HG02870 (cell line): ENCODE measurements around the gene MGMT.

Experiments used
- ATAC-seq: cut with Tn5 transposase; IDR thresholded peaks from one replicate; pipeline ENCODE4 v1.9.1; 2021; ENCODE audit warnings: mild to moderate bottlenecking, moderate library complexity; ENCODE audit not compliant: unreplicated experiment

The MGMT gene

DNA sequence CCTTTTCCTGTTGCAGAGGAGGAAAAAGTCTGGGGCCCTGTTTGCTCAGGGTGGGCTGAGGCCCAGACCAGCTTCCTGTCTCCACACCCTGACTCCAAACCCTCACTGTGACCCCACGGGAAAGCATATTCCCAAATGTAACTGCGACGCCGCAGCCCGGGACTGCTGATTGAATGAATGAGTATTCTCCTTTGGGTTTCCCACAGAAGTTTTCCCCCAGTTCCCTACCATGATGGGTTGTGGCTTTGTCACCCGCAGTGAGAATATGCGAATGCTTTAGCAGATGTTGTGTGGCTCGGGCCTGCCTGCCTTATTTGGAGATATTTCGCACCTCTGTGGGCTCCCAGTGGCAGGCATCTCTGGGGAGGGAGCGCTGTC, 50.6 kb downstream of the MGMT start:
- ATAC-seq = no peak

DNA sequence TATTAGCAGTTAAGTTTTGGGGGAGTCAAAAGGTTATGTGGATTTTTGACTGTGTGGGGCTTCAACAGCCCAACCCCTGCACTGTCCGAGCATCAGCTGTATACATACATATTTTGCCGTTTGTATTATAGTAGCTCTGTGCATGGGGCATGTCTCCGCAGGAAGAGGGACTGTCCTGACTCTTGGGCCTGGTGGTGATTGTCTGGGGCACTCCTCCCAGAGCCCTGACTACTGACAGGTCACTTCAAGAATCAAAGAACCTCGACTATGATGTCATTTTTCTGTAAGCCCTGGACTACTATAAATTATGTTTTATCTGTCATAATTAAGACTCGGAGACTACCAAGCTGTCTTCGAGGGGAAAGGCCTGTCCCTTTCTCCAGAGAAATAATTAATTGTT, 51.8 kb downstream of the MGMT start:
- no peak for ATAC-seq

DNA sequence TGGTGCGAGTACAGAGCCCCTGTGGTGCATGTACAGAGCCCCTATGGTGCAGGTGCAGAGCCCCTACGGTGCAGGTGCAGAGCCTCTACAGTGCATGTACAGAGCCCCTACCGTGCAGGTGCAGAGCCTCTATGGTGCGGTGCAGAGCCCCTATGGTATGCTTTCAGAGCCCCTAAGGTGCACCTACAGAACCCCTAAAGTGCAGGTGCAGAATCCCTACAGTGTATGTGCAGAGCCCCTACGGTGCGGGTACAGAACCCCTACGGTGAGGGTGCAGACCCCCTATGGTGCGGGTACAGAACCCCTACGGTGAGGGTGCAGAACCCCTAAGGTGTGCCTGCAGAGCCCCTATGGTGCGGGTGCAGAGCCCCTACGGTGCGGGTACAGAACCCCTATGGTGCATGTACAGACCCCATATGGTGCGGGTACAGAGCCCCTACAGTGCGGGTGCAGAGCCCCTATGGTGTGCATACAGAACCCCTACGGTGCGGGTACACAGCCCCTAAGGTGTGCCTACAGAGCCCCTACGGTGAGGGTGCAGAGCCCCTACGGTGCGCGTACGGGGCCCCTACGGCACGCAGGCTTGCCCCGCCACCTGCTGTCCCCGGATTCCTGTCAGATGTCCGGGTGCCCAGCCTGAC, 53.5 kb downstream of the MGMT start:
- ATAC-seq = no peak

DNA sequence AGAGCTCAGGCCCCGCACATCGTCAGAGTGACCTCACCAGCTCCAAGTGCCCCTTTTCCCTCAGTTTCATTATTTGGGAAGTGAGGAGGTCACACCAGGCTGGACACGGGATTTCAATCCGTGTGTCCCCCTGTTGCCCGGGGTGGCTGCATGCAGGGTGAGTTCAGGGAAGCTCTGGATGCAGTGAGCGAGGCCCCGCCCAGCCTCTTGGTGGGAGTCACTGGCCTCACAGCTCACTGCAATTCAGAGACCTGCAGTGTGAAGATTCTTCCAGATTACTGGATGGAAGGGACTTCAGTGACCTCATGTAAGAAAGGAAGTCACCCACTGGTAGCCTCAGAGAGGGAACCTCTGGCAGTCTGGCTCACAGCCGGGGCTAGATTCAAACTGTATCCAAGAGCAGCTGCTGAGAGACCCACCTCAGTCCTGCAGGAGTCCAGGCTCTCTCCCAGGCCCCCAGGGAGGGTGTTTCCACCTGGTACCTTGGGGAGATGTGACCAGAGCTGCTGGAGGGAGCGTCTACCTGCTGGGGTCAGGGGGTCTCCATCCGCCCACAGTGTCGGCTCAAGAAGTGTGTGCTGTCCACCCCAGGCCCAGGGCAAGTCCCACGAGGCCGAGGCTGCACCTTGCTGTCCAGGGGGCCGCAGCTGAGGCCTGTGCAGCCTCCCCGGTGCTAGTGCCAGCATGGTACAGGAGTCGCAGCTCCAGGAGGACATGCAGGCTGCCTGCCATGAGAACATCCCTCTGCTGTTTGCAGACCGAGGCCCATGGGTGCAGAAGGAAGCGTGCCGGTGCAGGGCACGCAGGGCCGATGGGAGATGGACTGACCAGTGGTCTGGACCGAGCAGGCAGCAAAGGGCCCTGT, 54.4 kb downstream of the MGMT start:
- no peak for ATAC-seq

DNA sequence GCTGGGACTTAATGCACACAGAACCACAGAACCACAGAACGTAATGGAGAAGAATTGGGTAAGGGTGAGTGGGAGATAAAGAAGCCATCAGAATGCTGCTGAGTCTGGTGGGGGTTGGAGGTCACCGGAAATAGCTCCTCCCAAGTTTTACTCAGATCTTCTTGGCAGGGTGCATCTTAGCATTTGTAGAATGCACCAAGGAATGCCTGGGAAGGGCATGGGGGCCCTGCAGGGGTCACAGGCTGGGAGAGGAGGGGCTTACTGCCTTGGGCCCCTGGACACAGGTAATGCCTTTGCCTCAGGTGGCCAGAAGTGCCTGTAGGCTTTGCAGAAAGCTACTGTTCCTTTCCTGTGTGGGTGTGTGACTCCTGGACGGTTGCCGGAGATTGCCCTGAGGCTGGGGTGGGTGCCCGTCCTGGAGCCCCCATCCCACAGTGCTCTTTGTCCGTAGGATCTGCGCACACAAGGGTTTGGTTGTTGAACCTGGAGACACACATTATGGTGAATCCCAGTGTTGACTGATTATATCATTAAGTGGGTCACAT, 55.1 kb downstream of the MGMT start:
- no peak for ATAC-seq

DNA sequence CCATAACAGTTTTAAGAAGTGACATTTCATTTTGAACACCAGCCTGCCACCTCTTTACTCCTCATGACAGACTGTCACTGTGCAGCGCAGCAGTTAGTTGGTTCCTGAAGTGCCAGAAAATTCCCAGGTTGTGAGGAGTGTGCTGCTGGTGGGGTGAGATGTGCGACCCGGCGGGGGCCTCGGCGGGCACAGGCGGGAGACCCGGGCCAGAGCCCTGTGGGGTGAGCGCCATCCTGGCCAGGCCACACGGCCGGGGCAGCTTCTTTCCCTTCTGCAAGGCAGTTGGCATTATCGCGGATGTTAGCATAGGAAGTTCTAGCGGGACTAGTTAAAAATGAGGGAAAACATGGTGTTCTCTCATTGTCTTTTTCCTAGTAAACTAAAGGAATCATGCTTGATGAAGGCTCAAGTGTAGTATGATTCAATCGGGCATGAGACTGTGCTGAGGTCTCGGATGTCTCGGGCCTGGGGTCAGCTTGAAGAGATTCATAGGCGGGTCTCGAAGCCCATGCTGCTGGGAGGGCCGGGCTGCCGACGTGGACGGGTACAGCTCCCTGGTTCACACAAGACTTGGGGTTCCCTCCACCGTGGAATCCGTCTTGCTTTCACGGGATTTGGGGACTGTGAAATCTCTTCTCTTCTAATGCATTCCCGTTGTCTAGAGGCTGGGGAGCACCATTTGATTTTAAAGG, 56.1 kb downstream of the MGMT start:
- no peak for ATAC-seq

DNA sequence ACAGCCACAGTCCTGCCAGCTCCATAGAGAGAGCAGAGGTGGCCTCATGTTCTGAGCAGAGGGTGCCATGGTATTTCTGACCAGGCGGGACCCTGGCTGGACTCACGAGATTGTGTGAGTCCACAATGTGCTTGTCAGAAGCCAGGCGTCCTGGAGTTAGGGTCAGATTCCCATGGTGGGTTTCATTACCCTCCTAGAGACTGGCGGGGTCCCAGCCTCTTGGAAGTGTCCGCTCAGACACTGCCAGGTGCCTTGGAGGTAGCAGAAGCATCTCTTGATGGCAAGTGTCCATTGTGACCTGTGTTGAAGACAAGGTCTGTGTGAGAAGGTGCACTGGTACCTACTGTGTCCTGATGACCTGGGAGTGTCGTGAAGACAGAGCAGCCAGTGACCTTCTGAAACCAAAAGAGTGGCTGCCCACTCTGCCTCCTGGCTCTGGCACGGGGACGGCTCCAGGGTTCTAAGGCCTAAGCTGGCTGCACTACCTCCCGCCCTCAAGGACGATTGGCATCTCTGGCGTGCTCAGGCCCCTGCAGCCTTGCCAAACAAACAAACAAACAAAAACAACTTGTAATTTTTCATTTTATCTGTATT, 56.8 kb downstream of the MGMT start:
- ATAC-seq = no peak

DNA sequence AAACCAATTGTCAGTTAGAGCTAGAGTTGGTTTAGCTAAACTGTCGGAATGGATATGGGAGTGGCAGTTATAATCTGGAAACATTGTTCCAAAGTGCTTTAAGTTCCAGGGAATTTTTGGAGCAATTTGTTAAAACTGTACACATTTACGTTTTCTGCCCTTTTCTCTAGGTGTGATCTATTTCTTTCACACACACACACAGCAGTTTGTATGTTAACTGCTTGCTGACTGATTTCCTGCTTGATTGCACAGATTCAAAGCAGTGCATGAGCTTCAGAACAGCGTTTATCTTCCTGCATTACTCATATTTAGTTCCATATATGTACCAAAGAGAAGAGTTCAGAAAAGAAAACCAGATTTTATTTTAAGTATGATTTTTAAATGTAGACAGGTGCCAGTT, 57.9 kb downstream of the MGMT start:
- ATAC-seq = no peak

DNA sequence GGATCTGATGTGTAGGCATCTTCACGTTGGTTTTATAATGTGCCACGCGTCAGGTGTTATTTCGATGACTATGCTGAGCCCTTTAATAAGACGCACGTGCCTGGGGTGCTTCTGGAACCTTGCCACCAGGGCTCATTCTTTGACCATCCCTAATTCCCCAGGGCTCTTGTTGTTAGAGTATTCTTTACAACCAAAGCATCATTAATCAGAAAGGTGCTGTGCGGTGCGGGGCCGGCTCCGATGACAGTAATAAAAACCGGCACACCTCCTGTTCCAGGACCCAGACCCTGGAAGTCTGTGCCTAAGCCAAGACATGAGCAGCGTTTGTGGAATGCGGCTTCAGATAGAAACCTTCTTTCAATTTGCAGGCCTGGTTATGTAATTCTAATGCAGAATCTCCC, 58.4 kb downstream of the MGMT start:
- ATAC-seq = no peak

DNA sequence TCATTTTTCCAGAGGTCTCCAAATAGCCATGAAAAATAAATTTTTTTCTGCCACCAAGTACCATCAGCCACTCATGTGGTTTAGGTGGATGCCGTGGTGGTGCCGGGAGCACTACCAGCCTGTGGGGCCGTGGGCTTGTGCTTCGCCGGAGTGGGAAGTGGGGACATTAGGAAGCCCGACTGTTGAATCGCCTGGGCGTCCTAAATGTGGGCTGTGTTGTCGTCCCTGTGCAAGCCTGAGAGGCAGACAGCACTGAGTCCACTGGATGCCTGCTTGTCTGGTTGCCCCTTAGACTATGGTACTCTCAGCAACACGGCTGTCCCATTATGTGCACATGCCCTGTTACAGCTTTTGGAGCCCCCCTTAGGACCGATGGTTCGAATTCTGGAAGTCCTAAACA, 59.9 kb downstream of the MGMT start:
- no peak for ATAC-seq

DNA sequence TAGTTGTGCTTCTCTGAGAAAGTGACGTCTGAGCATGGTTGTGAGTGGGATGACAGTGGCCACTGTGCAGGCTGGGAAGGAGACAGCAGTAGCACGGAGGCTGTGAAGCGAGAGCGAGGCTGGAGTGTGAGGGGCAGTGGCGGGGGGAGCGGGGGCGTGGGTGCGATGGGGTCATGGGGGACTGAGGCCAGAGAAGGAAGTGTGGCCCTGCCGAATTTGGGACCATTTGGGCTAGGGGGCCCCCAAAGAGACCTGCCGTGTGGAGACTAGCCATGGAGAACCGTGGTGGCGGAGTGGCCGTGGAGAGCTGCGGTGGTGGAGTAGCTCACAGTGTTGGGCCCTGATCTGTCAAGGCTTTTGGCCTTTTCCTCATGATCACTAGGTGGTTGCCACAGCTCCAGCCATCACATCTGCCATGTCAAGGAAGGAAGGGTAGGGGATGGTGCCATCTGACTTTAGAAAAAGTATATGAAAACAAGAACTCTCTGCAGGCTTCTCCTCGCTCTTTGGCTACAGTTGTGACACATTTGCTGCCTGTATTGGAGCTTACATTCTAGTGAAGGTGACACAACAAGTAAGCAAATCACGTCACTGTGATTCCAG, 61.4 kb downstream of the MGMT start:
- ATAC-seq = no peak

DNA sequence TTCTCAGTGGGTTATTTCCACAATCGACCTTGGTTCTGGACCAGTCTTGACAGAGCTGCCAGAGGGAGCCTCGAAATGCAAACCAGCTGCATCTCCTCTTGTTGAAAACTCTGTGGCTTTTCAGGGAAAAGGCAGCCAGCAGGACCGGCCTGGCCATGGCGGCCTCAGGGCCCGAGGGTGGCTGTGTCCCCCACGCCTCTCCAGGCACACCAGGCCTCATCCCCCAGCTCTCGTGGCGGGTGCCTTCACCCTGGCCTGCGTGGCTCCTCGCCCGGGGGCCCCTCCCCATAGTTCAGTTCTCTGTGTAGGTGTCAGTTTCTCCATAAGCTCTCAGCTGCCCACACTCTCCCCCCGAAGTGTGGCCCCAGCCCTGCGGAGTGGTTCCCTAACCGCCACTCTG, 63.5 kb downstream of the MGMT start:
- no peak for ATAC-seq

DNA sequence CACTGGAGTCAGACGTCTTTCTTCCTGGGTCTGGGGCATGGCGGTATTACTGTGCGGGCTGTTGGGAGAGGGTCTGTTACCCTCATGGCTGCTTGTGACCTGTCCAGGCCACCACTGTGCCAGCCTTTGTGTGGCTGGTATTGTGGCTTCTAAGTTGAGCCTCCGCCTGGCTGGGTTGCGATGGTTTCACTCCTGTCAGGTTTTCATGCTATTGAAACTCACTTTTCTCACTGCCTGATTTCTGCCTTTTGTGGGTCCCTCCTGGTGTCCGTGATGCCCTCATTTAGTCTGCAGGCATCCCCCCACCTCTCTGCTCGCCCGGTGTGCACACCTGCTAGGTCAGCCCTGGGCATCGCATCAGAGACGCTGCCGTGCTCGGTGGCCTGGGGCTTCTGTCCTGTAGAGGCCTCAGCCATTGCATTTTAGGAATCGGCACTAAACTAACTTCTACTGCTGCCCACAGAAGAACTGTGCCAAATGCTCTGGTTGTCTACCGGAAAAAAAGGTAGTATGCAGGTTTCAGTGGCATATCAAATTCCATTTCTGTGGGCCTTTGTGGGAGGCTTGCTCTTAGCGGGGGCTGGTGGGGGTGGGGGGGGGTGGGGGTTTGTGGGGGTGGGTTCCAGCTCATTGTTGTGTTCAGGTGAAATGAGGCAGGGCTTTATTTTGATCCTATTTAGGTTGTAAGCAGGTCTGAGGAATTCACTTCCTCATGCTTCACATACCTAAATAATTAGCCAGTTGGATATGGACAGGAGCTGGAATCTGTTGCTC, 64.3 kb downstream of the MGMT start:
- no peak for ATAC-seq

DNA sequence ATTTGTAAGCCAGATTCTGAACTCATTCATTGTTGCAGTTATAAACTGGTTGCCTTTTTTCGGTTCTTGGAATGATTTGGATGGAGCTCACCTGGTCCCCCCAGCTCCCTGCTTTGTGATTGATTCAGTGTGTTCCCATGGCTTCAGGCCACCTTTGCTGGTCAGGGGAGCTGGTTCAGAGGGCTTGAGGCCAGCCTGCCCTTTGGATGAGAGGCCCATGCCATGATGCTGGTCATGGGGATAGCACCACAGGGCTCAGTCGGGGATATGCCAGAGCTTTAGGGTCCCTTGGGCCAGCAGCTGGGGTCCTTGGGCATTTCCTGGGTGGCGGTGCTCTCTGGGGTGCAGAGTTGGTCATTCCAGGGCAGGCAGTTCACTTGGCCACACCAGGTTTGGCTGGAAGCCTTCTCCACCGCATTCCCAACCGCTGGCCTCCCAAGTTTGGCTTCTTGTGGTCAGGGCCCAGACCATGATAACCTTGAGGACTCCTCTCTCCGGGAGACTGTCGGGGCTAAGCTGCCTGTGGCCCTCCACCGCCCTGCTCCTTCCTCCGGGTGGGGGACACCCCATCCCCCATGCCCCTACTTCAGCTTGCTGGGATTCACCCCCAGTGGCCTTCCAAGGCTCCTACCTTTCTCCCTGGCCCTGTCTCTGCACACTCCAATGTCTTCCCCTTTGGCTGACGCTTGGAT, 65.1 kb downstream of the MGMT start:
- ATAC-seq = no peak

DNA sequence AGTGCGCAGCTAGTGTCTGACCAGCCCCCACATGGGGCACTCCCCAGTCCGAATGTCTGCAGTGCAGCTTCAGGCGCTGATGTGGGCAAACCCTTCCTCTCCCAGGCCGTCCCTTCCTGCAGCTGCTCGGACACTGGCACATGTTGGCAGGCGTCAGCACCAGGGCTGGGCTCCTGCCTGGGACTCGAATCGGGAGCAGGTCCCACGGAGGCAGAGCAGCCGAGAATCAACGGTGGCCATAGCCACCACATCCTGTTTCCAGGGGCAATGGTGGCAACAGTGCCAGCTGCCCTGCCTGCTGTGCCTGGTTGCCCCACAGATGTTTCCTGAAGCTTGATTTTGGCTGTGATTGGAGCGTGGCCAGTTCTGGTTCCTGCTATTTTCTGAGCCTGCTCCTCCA, 65.8 kb downstream of the MGMT start:
- ATAC-seq = no peak

DNA sequence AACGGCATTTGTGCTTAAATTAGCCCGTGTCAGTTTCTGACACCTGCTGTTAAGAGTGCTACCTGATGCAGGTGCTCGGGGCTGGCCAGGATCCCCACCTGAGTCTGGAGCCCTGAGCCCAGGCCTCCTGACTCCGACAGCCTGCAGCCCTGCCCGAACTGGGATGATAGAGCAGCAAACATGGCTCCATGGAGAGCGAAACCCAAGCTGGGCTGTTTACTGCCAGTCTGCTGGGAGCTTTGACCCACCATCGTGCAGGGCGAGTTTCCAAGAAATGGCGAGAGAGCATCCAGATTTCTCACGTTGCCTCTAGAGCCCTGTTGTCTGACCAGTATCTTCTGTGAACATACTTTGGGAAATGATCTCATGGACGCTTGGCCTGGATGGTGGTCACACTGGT, 66.2 kb downstream of the MGMT start:
- no peak for ATAC-seq

DNA sequence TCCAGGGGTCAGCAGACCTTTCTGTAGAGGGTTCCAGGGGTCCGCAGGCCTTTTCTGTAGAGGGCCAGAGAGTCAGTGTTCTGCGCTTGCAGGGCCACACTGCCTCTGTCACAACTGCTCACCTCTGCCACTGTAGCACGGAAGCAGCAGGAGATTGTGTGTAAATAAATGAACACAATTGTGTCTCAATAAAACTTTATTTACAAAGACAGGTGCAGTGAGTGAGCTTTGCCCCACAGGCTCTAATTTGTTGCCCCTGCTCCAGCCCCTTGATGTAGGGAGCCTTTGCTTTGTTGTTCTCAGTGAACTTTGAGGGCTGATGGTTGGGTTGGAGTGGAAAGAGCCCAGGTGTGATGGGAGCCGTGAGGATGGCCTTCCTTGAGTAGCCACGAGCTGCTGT, 67.8 kb downstream of the MGMT start:
- ATAC-seq = no peak

DNA sequence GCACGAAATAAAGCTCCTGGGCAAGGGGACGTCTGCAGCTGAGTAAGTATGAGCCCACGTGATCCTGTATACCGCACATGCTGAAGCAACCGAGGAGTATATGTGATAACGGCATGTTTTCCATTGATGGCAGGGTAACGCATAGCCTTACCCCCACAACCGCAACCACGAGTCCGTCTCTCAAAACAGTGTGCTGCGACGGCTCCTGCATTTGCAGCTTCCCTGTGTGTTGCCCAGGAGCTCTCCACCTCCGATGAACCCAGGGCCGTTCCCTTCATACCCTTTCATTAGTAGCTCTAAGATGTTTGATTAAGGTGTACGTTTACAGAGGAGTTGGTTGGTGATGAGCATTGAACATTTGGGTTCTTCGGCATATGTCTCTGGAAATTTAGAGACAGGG, 69.3 kb downstream of the MGMT start:
- ATAC-seq = no peak

DNA sequence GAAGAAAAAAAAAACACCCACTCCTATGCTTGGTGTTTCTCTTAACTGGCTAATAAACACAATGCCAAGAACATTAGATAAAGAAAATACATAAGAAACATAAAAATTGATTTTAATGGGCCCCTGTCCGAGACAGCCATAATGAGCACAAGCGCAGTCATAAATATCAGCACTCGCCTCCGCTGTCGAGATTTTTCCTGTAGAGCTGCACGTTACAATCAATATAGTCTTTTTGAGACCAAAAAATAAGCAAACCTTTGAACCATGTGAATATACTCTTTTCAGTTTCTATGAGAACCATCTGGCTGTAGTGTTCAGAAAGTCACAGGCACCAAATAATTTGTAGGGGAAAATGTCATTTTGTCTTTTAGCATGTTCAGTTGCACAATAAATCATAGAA, 70.1 kb downstream of the MGMT start:
- ATAC-seq = no peak

DNA sequence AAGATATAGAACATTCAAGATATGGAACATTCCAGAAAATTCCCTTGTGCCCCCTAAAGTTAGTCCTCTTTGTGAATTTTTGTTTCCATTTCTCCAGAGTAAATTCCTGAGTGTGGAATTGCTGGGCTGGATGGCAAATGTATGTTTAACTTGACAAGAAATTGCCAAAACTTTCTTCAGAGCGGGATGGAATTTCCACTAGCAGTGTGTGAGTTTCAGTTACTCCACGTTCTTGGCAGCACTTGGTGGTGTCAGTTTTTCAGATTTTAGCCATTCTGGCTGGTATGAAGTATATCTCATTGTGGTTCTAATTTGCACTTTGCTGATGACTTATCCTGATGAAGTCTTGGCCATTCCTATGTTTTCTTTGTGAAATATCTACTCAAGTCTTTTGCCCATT, 71.2 kb downstream of the MGMT start:
- ATAC-seq = no peak
